HG03469 (cell line): ENCODE data around the gene GSTA2.
"Not testable (repeated sequence)": the region's sequence is repeated elsewhere in the genome, so short reads cannot be mapped to it uniquely, and the experiment has no call there.

Experiments used
- ATAC-seq: cut with Tn5 transposase; IDR thresholded peaks from one replicate; pipeline ENCODE4 v1.9.1; 2021; ENCODE audit warnings: mild to moderate bottlenecking, moderate library complexity, moderate number of reproducible peaks; ENCODE audit not compliant: unreplicated experiment

GSTA2 gene

DNA sequence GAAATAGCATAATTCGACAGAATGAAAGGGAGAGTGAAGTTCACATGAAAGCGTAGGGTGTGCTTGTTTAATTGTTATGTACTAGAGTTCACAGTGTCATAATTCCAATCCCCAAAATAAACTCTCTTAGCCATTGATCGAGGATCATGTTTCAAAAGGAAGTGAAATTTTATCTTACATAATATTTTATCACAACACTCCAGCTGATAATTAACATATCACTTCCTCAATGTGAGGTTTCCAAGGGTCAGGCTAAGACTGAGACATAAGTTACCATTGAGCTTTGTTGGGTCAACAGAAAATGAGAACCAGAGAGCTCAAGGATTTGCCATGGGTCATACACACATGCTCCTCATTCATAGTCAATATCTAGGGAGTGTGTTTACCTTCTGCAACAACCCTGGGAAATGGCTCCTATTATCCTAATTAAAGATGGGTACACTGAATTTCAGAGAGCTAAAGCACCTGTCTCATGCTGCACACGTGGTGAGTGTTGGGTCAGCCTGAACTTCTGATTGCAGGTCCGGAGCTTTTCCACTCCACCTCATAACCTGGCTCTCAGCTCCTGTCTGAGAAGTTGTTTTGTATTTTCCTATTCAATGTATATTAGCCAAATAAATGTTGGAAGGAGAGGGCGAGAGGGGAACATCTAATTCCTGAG is 3.0 kb downstream of the GSTA2 start:
- no peak for ATAC-seq

DNA sequence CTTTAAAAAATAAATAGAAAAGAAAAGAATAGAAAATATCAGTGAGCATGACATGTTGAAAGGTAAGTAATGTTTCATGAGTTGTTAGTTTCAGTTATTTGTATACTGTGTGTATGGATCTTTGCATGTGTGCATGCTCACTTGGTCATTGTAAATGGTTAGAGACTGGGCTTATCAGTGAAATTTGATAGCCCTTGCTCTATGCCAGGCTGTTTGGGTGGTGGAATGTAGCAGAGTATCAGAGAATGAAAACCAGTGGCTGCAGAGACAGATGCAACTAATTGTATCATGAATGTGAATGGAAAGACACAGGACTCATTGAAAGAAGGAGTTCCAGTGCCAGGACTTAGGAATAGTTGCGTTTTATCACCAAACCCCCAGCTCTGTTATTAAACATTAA is 4.2 kb downstream of the GSTA2 start:
- ATAC-seq = no peak

DNA sequence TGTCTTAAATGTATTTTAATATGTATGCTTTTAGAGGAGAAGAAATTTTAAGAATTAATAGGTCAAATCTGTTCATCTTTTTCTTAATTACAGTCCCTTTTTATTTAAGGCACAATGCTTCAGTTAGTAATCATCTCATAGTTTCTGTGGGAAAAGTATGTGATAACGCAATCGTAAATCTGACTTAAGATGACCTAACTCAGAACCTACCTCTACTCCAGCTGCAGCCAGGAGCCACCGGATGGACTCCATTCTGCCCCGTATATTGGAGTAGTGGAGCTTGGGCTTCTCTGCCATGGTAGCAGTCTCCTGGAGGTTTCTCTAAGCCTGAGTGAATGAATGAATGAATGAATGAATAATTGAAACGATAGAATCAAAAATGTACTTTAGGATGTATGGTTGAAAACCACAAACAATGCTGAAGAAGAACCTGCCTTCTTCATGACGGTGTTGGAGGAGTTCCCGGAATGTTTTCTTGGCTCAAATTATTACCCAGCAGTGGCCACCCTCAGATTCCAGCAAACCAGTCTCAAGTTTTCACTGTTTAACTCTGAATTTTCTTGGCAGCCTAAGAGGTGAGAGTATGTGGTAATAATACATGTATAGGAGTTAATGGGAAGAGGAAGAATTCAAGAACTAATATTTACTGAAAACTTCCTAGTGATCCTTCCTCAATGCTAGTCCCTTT is 5.5 kb downstream of the GSTA2 start:
- not testable (repeated sequence) for ATAC-seq

DNA sequence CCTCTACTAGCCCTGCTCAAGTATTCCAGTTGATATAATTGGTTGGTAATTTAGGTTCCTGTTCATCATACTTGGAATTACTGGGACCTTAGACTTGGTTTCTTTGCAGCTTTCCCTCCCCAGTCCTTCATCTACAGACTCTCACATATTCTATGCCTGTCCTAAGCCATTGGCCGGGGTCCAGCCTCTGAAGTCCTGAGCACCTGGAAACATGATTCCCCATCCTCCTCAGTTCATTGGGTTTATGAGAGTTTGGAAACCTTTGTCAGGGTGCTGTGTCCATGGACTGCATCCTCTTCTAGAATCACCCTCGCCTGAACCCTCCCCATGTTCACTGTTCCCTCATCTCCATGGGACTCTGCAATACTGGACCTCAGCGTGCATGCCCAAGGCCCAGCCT is 8.8 kb downstream of the GSTA2 start:
- no peak for ATAC-seq

DNA sequence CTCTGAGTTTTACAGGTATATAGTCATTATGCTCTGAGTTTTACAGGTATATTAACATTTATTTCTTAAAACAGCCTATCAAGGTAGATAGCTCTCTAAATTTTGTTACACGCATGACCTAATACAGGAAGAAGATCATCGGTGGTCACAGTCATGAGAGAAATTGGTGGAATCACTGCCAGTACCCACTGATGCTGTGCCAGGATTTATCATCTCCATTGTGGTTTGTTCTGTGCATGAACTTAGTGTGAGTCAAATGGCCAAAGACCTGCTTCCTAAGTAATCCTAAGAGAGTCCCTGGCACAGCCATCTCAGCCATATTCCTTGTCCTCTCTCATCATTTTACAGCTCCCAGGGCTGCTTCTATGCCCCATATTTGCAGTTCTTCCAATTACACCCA is 10.1 kb downstream of the GSTA2 start:
- ATAC-seq = not testable (repeated sequence)

DNA sequence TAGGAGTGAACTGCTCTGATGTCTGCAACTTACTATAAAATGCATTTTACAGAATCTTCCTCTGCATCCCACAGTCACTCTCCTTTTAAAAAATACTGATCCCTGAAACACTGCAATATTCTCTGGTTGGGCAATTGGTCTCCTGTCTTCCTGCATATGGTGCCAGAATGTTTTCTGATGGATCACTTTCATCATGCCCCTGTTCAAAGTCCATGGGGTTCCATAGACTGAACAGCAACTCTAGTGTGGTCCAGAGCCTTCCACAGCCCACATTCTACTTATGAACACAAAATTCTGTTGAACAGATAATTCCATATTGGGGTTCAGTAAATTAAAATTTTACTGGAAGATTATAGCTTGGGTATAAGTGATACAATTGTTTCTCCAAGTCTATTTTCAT is 11.0 kb downstream of the GSTA2 start:
- no peak for ATAC-seq

DNA sequence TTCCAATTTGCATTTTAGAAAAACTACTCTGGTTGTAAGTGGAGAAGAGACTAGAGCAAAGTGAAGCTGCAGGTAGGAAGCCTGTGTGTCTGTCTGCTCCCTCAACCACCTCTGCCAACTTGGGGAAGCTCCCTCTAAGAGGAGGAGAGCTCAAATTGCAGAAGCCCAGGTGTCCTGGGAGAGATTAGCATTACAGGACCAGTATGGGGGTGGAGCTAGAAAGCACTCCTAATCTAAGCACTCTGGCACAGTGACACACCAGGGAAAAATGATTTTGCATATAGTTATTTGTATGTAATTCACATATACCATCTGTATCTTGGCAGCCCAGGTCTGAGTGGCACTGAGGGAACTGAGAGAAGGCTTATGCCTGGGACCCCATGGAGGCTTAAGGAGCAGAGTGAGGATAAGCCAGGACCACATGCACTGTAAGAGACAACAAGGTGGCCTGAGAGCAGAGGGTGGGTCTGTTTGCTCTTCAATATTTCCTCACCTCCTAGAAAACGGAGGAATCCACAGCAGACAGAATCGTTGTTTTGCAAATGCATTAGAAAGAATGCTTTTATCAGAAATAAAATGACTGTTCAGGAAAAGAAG is 13.6 kb downstream of the GSTA2 start:
- no peak for ATAC-seq

DNA sequence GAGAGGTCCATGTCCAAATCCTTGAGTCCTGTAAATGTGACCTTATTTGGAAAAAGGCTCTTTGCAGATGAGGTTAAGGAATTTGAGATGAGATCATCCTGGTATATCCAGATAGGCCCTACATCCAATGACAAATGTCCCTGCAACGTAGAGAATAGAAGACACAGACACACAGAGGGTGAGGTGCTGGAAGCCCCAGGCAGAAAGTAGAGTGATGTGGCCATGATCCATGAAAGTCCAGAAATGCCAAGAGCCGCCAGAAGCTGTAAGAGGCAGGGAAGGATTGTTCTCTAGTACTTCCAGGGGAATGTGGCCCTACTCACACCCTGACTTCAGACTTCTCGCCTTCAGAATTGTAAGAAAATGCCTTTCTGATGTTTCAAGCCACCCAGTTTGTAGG is 16.0 kb downstream of the GSTA2 start:
- not testable (repeated sequence) for ATAC-seq

DNA sequence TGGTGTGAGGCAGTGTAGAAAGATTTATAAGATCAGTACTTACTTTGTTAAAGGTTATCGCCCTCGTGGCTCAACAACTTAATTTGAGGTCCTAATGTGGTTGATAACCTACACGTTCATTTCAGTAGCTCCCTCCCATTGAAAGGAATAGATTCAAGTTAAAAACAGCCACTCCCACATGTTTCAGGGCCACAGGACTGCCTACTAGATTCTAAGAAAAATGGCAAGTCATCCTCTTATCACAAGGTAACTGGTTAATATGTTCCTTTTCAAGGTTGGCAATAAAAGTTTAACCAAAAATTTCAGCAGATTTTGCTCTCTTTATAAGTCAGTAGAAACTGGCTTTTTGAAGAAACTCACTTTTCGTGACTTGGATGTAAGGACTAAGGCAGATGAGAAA is 17.1 kb downstream of the GSTA2 start:
- no peak for ATAC-seq

DNA sequence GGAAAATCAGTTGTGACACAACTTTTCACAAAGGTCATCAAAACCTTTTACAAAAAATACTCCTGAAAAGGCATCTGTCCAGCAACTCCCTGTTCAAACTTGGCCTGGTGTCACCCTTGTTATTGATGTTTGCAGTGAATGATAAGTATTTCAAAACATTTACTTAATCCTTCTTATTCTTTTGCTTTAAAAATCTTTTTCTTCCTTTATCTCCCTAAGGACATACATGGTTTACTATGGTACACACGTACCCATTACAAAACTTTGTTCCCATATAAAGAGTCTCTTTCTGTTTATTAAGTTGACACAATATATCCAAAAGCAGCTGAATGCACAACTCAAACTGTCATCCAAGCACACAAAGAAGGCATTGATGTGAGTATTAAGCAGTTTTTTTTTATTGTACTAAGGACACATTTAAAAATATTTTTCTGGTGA is 17.5 kb downstream of the GSTA2 start:
- ATAC-seq = no peak

DNA sequence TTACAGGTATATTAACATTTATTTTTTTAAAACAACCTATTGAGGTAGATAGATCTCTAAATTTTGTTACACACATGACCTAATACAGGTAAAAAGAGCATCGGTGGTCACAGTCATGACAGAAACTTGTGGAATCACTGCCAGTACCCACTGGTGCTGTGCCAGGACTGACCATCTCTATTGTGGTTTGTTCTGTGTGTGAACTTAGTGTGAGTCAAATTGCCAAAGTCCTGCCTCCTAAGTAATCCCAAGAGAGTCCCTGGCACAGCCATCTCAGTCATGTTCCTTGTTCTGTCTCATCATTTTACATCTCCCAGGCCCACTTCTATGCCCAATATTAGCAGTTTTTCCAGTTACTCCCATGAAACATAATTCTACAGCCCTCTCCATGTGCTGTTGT is 21.4 kb downstream of the GSTA2 start:
- ATAC-seq = no peak

DNA sequence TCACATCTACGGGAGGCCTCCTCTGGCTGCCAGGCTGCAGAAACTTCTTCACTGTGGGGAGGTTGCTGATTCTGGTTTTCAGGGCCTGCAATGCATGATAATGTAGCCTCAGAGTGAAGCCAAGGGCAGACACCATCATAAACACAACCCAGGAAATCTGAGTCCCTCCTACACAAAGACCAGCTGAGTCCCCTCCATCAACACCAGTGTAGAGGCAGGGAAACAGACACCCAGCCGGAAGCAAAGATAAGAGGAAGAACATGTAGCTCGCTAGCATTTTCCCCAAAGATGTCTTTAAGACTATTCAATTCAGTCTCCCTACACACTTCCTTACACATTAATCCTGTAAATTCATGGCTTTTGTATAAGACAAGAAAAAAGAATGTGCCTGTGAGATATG is 23.6 kb downstream of the GSTA2 start:
- ATAC-seq = no peak

DNA sequence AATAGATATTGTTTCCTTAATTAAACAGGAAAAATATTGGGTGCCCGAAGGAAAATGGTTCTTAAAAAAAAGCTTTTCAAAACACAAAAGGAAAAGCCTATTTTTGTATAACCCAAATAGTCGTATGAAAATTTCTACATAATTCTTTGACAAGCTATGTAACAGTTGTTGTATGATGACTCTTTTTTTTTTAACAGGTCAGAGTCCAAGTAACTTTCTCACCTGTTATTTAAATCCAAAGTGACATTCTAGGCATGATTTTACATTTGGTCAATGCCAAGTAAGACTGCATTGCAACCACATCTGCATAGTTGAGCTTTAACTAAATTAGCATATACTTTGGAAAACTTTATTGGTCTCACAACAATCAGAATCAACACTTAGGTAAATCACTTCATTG is 24.1 kb downstream of the GSTA2 start:
- ATAC-seq = no peak

DNA sequence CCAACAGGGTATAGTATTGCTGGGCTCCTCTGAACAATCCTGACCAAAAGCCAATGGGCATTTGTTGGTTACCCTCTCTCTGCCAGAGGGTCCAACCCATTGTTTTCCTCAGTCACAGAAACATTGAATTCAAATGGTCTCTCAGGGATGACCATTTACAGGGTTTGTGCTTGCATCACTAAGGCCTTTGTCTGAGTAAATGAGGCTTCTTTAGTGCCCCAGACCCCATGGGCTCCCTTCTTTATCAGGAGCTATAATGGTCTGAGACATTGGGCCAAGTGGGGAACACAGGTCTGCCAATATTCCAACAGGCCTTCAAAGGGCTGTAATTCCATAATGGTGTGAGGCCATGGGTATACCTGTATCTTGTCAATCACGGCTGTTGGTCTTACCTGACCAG is 27.1 kb downstream of the GSTA2 start:
- no peak for ATAC-seq

DNA sequence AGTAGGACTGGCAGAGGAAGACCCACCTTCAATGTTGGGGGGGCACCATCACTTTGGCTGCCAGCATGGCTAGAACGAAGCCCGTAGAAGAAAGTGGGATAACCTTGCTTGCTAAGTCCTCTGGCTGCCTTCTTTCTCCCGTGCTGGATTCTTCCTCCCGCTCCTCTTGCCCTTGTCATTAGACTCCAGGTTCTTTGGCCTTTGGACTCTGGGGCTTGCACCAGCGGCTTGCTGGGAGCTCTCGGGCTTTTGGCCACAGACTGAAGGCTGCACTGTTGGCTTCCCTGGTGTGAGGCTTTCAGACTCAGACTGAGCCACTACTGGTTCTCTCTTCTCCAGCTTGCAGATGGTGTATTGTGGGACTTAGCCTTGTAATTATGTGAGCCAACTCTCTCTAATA is 28.2 kb downstream of the GSTA2 start:
- no peak for ATAC-seq

DNA sequence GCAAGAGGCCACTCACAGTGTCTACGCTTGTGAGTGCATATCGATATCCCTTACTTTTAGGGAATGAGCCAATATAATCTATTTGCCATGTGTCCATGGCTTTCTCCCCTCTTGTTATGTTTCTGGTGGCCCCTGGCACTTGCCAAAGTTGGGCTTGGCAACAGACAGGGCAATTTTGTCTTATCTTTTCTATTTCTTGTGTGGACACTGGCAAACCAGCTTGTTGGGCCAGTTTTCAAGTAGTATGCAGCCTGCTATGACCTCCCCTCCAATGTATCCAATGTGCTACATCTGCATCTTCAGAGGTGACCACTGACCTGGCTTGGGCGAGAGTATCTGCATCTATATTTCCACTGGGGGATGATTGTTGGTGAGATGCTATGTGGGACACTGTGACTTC is 29.2 kb downstream of the GSTA2 start:
- no peak for ATAC-seq

DNA sequence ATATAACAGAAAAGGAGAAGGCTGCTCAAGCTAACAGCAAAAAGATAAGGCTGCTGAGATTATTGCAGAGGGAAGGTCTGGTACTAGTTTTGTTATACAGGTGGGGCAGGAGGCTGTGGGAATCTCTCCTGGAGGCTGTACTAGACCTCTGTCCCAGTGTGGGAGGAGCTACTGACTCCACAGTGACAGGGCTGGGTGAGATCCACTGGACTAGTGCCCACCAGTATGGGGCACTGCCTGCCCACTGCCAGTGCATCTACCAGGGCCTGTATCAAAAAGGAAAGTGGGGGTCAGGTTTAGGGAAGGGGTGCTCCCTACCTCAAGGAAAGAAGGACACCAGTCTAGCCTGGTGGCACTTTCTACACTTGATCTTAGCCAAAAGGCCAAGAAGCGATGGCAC is 30.1 kb downstream of the GSTA2 start:
- no peak for ATAC-seq

DNA sequence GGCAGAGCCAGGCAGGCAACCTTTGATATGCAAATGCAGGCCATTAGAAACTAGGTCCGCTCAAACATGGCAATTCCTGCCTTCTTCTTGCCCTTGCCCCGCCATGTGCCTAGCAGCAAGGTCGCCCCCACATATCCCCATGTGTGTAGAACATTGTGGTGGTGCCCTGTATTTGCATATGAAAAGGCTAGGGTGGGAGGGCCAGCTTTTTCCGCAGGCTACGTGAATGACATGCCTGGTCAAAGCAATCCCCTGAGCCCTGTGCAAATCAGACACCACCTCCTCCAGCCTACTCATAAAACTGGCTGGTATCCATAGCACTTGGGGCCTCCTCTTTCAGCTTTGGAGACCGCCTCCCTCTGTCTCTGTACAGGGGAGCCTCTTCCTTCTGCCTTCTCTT is 31.6 kb downstream of the GSTA2 start:
- no peak for ATAC-seq

DNA sequence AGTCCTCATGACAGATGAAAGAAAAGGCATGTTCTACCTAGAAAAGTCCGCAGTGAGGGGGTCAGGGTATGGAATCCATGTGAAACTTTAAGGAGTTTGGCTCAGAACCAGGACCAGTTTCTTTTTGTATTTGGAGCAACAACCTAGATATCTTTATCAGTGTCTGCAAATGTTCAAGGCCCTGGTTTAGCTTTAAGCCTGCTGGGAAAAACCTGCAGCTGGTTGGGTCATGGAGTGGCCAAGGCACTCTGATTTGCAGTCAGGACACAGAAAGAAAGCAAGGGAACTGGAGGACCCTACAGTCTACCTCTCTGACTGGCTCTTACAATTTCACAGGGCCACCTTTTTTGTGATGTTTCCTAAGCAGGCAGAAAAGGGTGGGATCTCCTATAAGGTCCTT is 33.7 kb downstream of the GSTA2 start:
- ATAC-seq = no peak

DNA sequence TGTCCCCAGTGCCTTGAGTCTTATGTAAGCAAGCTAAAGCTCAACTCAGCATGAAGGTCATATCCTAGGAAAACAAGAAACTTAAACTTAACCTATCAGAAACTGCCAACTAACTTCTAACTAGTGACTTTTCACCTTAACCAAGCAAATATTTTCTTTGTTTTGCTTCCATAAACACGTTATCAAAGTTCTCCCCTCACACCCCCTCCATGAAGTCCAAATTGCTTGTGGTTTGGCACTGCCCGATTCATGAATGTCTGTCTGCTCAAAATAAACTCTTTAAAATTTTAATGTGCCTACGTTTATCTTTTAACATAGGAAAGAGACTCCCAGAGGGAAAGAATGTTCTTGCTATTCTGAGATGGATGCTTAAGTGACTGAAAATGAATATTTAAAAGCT is 34.9 kb downstream of the GSTA2 start:
- ATAC-seq = no peak

DNA sequence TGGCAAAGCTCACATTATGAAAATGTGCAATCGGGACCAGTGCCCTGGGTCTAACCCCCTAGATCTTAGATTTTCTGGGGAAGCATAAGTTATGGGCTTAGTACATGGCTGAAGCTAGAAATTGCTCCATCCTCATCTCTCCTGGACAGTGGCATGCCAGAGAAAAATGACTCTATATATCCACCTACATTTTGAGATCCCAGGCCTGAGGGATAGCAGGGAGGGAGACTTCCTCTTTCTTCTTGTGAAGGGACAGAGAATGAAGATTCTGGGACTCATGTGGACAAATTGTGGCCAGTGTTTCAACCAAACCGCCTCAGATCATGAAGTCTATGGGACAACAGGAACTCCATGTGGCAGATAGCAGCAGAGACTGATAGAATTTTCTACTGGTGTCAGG is 35.4 kb downstream of the GSTA2 start:
- no peak for ATAC-seq

DNA sequence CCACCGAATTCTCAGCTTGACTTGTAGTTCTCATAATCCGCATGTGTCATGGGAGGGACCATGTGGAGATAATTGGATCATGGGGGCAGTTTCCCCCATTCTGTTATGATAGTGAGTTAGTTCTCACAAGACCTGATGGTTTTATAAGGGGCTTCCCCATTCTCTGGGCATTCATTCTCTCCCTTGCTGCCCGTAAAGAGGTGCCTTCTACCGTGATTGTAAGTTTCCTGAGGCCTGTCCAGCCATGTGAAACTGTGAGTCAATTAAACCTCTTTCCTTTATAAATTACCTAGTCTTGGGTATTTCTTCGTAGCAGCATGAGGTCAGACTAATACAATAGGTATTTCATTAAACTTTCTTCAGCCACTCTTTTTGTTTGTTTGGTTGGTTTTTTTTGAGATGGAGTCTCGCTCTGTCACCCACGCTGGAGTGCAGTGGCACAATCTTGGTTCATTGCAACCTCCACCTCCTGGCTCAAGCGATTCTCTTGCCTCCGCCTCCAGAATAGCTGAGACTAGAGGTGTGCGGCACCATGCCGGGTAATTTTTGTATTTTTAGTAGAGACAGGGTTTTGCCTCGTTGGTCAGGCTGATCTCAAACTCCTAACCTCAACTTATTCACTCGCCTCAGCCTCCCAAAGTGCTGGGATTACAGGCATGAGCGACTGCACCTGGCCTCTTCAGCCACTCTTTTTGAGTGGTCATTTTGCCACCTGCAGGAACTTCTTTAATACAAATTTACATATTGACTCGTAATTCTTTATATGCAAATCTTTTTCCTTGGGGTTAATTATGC is 36.3 kb downstream of the GSTA2 start:
- ATAC-seq = no peak
